Activated naive CD8-positive, alpha-beta T cell treated with anti-CD3 and anti-CD28 coated beads, Interleukin-2, amount 10 ng/mL, durations not matched to agents 7 days and 5 days (primary cell): ENCODE data around the gene MYLK3. TPM values are rescaled to one million over a fixed set of nuclear protein-coding genes. Genes with fewer than 3 reads are reported as not detected.

Experiments
- ATAC-seq: fragments of 150-1000 bp; cut with Tn5 transposase; one replicate; pipeline ENCODE4 v1.10.0; 2021; ENCODE audit warnings: low read depth, moderate library complexity
- POLR2A ChIA-PET: fragments of 350-600 bp; sonication (Branson Sonifier 250); formaldehyde crosslinking; loops from one replicate; lab custom pipeline; 2021; ENCODE audit warnings: antibody characterized with exemption; lab: Charles Lee
- DNase-seq: peaks from one replicate; pipeline ENCODE4 v3.0.0; 2021
- H3K27ac Mint-ChIP-seq: one replicate; pipeline ENCODE4 v1.8.0; 2022; ENCODE audit warnings: mild to moderate bottlenecking, mixed read lengths
- H3K27me3 Mint-ChIP-seq: one replicate; pipeline ENCODE4 v1.8.0; 2022; ENCODE audit warnings: mild to moderate bottlenecking, moderate library complexity, mixed read lengths
- H3K36me3 Mint-ChIP-seq: one replicate; pipeline ENCODE4 v1.8.0; 2021; ENCODE audit warnings: mild to moderate bottlenecking, mixed read lengths
- H3K4me1 Mint-ChIP-seq: one replicate; pipeline ENCODE4 v1.8.0; 2021; ENCODE audit warnings: mixed read lengths
- H3K4me3 Mint-ChIP-seq: one replicate; pipeline ENCODE4 v1.8.0; 2022; ENCODE audit warnings: mild to moderate bottlenecking, moderate library complexity, mixed read lengths
- H3K9me3 Mint-ChIP-seq: one replicate; pipeline ENCODE4 v1.8.0; 2021; ENCODE audit warnings: mixed read lengths
- total RNA-seq, 2 experiments: library from RNA; stranded (reverse); gene quantifications; one replicate each; pipeline ENCODE4 v1.2.3, GENCODE V29; 2021

Gene MYLK3
- total RNA-seq, 2 experiments from 2014 or later, result 0.61 TPM; not detected in 1

GRCh38 chr16:46748775-46749705, 896 bp upstream of the MYLK3 start:
- Mint-ChIP-seq H3K9me3 (no peaks in the 10 kb centered on the region), H3K36me3 (no peaks in the 10 kb centered on the region), H3K4me3 (no peak overlapping the region), H3K27ac (no peak overlapping the region), H3K4me1 (no peaks in the 10 kb centered on the region), H3K27me3 (peaks cover 6% of the 10 kb centered on the region)
- DNase-seq (no peak), ATAC-seq (no peak)
- POLR2A ChIA-PET, result no interaction called here

- POLR2A ChIA-PET, result no interaction called here
- peaks cover 5% of the 10 kb centered on the region for H3K4me1 Mint-ChIP-seq
Measured at GRCh38 chr16:46746821-46747776, 1.0 kb downstream of the MYLK3 start.

GRCh38 chr16:46745617-46746016, 2.5 kb downstream of the MYLK3 start:
- ATAC-seq (no peak), DNase-seq (no peak)
- H3K4me1 Mint-ChIP-seq, result peaks cover 5% of the 10 kb centered on the region
- no peak overlapping the region for H3K27ac Mint-ChIP-seq
- no peak overlapping the region for H3K4me3 Mint-ChIP-seq
- H3K27me3 Mint-ChIP-seq, result peaks cover 4% of the 10 kb centered on the region
- POLR2A ChIA-PET, result no interaction called here
- no peaks in the 10 kb centered on the region for H3K36me3 Mint-ChIP-seq
- H3K9me3 Mint-ChIP-seq, result no peaks in the 10 kb centered on the region

More at GRCh38 chr16:46746821-46747776, 1.0 kb downstream of the MYLK3 start:
- no peaks in the 10 kb centered on the region for H3K9me3 Mint-ChIP-seq
- ATAC-seq (no peak), DNase-seq (no peak)
- no peak overlapping the region for H3K4me3 Mint-ChIP-seq
- H3K36me3 Mint-ChIP-seq, result no peaks in the 10 kb centered on the region
- H3K27me3 Mint-ChIP-seq, result peaks cover 4% of the 10 kb centered on the region
- H3K27ac Mint-ChIP-seq, result no peak overlapping the region

- Mint-ChIP-seq H3K36me3 (no peaks in the 10 kb centered on the region), H3K27me3 (peaks cover 4% of the 10 kb centered on the region), H3K9me3 (no peaks in the 10 kb centered on the region), H3K4me1 (peaks cover 5% of the 10 kb centered on the region), H3K4me3 (peak overlapping the region; percentile 66), H3K27ac (peak overlapping the region; percentile 20)
- POLR2A ChIA-PET, result no interaction called here
- ATAC-seq (peak; percentile 42), DNase-seq (no peak)
Measured at GRCh38 chr16:46743232-46743719, 4.9 kb downstream of the MYLK3 start.

- Mint-ChIP-seq H3K27ac (no peak overlapping the region), H3K36me3 (no peaks in the 10 kb centered on the region), H3K4me1 (peaks cover 5% of the 10 kb centered on the region), H3K4me3 (no peak overlapping the region), H3K9me3 (no peaks in the 10 kb centered on the region), H3K27me3 (no peaks in the 10 kb centered on the region)
- no peak for DNase-seq
- no peak for ATAC-seq
- POLR2A ChIA-PET, result no interaction called here
Measured at GRCh38 chr16:46739934-46740333, 8.2 kb downstream of the MYLK3 start.

- no peak for ATAC-seq
Measured at GRCh38 chr16:46737621-46738214, 10.4 kb downstream of the MYLK3 start.

GRCh38 chr16:46736695-46737094, 11.4 kb downstream of the MYLK3 start:
- Mint-ChIP-seq H3K4me1 (no peaks in the 10 kb centered on the region), H3K9me3 (no peaks in the 10 kb centered on the region), H3K4me3 (no peak overlapping the region), H3K27me3 (no peaks in the 10 kb centered on the region), H3K27ac (no peak overlapping the region), H3K36me3 (no peaks in the 10 kb centered on the region)
- POLR2A ChIA-PET, result no interaction called here
- ATAC-seq (no peak), DNase-seq (no peak)

More at GRCh38 chr16:46737621-46738214, 10.4 kb downstream of the MYLK3 start:
- H3K36me3 Mint-ChIP-seq, result no peaks in the 10 kb centered on the region
- H3K4me1 Mint-ChIP-seq, result no peaks in the 10 kb centered on the region
- H3K27ac Mint-ChIP-seq, result no peak overlapping the region
- H3K9me3 Mint-ChIP-seq, result no peaks in the 10 kb centered on the region
- POLR2A ChIA-PET, result no interaction called here
- DNase-seq, result no peak
- H3K27me3 Mint-ChIP-seq, result no peaks in the 10 kb centered on the region
- H3K4me3 Mint-ChIP-seq, result no peak overlapping the region

GRCh38 chr16:46733319-46733830, 14.8 kb downstream of the MYLK3 start:
- Mint-ChIP-seq H3K27ac (no peak overlapping the region), H3K4me1 (no peaks in the 10 kb centered on the region), H3K36me3 (no peaks in the 10 kb centered on the region), H3K9me3 (no peaks in the 10 kb centered on the region), H3K27me3 (no peaks in the 10 kb centered on the region), H3K4me3 (no peak overlapping the region)
- no peak for ATAC-seq
- POLR2A ChIA-PET, result no interaction called here
- no peak for DNase-seq

- H3K9me3 Mint-ChIP-seq, result no peaks in the 10 kb centered on the region
- POLR2A ChIA-PET, result no interaction called here
Measured at GRCh38 chr16:46732561-46732960, 15.6 kb downstream of the MYLK3 start.

GRCh38 chr16:46731691-46732555, 16.2 kb downstream of the MYLK3 start:
- DNase-seq (no peak), ATAC-seq (no peak)
- Mint-ChIP-seq H3K27ac (no peak overlapping the region), H3K4me1 (no peaks in the 10 kb centered on the region), H3K9me3 (no peaks in the 10 kb centered on the region), H3K36me3 (no peaks in the 10 kb centered on the region), H3K27me3 (no peaks in the 10 kb centered on the region), H3K4me3 (no peak overlapping the region)
- POLR2A ChIA-PET, result no interaction called here

More at GRCh38 chr16:46732561-46732960, 15.6 kb downstream of the MYLK3 start:
- ATAC-seq (no peak), DNase-seq (no peak)
- Mint-ChIP-seq H3K27me3 (no peaks in the 10 kb centered on the region), H3K27ac (no peak overlapping the region), H3K4me3 (no peak overlapping the region), H3K4me1 (no peaks in the 10 kb centered on the region), H3K36me3 (no peaks in the 10 kb centered on the region)

- no peaks in the 10 kb centered on the region for H3K36me3 Mint-ChIP-seq
- no peaks in the 10 kb centered on the region for H3K9me3 Mint-ChIP-seq
- peaks cover 2% of the 10 kb centered on the region for H3K27me3 Mint-ChIP-seq
- ATAC-seq (no peak), DNase-seq (no peak)
- H3K27ac Mint-ChIP-seq, result no peak overlapping the region
- POLR2A ChIA-PET, result no interaction called here
- H3K4me3 Mint-ChIP-seq, result no peak overlapping the region
- no peaks in the 10 kb centered on the region for H3K4me1 Mint-ChIP-seq
Measured at GRCh38 chr16:46730801-46731690, 17.1 kb downstream of the MYLK3 start.
